OCI-LY1 (cell line): ENCODE measurements around the gene GSK3A.
A peak's percentile ranks its signal among the peaks of the same experiment; 100 is the strongest.

Experiments used
- H2AFZ ChIP-seq: fragments of 200-600 bp; sonication (generic), shearing (Covaris generic); 2 replicates; pipeline ENCODE4 v1.6.0; 2014; ENCODE audit warnings: antibody characterized with exemption, mild to moderate bottlenecking, low read length
- H3F3A ChIP-seq: fragments of 200-600 bp; sonication (generic), shearing (Covaris generic); 2 replicates; pipeline ENCODE4 v1.6.0; 2014; ENCODE audit warnings: mild to moderate bottlenecking, antibody characterized with exemption, low read length, moderate library complexity; ENCODE audit not compliant: insufficient read depth
- H3K27ac ChIP-seq: fragments of 200-600 bp; sonication (generic); 2 replicates; pipeline ENCODE4 v1.5.1; 2014; ENCODE audit warnings: low read length, mixed run types, mild to moderate bottlenecking, low read depth; ENCODE audit not compliant: poor library complexity, severe bottlenecking
- H3K27me3 ChIP-seq: fragments of 200-600 bp; sonication (generic); 2 replicates; pipeline ENCODE4 v1.6.0; 2014; ENCODE audit warnings: antibody characterized with exemption, mild to moderate bottlenecking, low read length, moderate library complexity; ENCODE audit not compliant: insufficient read depth
- H3K36me3 ChIP-seq: fragments of 200-600 bp; sonication (generic); 2 replicates; pipeline ENCODE4 v1.6.1; 2014; ENCODE audit warnings: mild to moderate bottlenecking, antibody characterized with exemption, low read length, moderate library complexity, mixed read lengths; ENCODE audit not compliant: insufficient read depth
- H3K4me1 ChIP-seq: fragments of 200-600 bp; sonication (generic); 2 replicates; pipeline ENCODE4 v1.5.1; 2014; ENCODE audit warnings: mild to moderate bottlenecking, low read length, moderate library complexity; ENCODE audit not compliant: insufficient read depth, severe bottlenecking
- H3K4me2 ChIP-seq: fragments of 200-600 bp; sonication (generic), shearing (Covaris generic); 2 replicates; pipeline ENCODE4 v1.6.1; 2014; ENCODE audit warnings: low read length
- H3K4me3 ChIP-seq: fragments of 200-600 bp; sonication (generic); 2 replicates; pipeline ENCODE4 v1.5.1; 2014; ENCODE audit warnings: low read length, low read depth, mild to moderate bottlenecking, mixed read lengths; ENCODE audit not compliant: poor library complexity, severe bottlenecking
- H3K79me2 ChIP-seq: fragments of 200-600 bp; shearing (Covaris generic); 2 replicates; pipeline ENCODE4 v1.6.1; 2016; ENCODE audit warnings: mixed run types, low read length, mixed read lengths; ENCODE audit not compliant: insufficient read depth
- H3K9ac ChIP-seq: fragments of 200-600 bp; sonication (generic), shearing (Covaris generic); 2 replicates; pipeline ENCODE4 v1.6.1; 2014; ENCODE audit warnings: mild to moderate bottlenecking, low read length, mixed read lengths
- H3K9me2 ChIP-seq: fragments of 200-600 bp; sonication (generic), shearing (Covaris generic); 2 replicates; pipeline ENCODE4 v1.6.1; 2014; ENCODE audit warnings: low read depth, mild to moderate bottlenecking, low read length, mixed read lengths
- H3K9me3 ChIP-seq: fragments of 200-600 bp; shearing (Covaris generic); 2 replicates; pipeline ENCODE4 v1.6.1; 2014; ENCODE audit warnings: low read length, mixed read lengths
- H4K20me1 ChIP-seq: fragments of 200-600 bp; sonication (generic), shearing (Covaris generic); 2 replicates; pipeline ENCODE4 v1.6.0; 2016; ENCODE audit warnings: mild to moderate bottlenecking, low read length; ENCODE audit not compliant: insufficient read depth
- EZH2 ChIP-seq: fragments of 200-600 bp; sonication (generic), shearing (Covaris generic); IDR thresholded peaks from 2 replicates; pipeline ENCODE4 v1.8.0; 2017; ENCODE audit warnings: borderline replicate concordance, mixed run types, mild to moderate bottlenecking, antibody characterized with exemption, low read length, moderate library complexity, mixed read lengths
- TF ChIP-seq, protein P1 (sequence below): fragments of 200-600 bp; sonication (generic), shearing (Covaris generic); IDR thresholded peaks from 2 replicates; pipeline ENCODE4 v1.5.1; 2017; ENCODE audit warnings: mild to moderate bottlenecking, antibody characterized with exemption, low read length, moderate library complexity, mixed read lengths

The GSK3A gene

DNA sequence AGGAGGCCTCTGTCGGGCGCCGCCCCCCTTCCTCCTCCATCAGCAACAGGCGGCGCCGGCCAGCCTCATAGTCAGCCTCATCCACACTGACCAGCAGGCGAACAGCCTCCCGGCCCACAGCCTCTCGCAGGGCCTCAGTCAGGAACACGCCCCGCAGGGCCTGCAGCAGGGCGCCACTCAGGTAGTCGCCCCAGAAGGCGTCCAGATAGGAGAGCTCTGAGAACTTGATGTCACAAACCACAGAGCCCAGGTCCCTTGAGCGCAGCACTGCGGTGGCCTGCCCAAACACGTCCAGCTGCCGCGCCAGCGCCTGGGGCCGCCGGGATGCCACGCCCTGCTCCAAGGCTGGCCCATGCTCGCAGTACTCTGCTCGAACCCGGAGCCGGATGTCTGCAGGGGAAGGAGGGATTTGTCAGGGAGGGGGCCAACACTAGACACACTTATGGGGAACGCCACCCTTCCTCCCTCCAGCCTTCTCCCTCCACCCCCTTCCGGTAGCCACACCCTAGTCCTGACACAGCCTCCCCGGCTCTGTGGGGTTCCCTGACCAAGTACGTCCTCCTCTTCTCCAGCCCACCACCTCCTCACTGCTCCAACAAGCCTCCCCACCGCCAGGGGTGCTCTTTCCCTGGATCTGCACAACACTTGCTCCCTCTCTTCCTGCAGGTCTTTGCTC lies 42.8 kb downstream of the GSK3A start:
- Histone ChIP-seq H3K9ac (no peak overlapping the region), H3K36me3 (peaks cover 76% of the 10 kb centered on the region), H3F3A (no peaks in the 10 kb centered on the region), H3K9me3 (no peaks in the 10 kb centered on the region), H3K79me2 (no peaks in the 10 kb centered on the region), H3K27me3 (no peaks in the 10 kb centered on the region), H4K20me1 (no peaks in the 10 kb centered on the region), H2AFZ (no peak overlapping the region), H3K4me2 (peak overlapping the region; percentile 8; the same call in 1 of the 2 replicates), H3K4me1 (peaks cover 24% of the 10 kb centered on the region), H3K27ac (peak overlapping the region; percentile 38), H3K9me2 (no peaks in the 10 kb centered on the region), H3K4me3 (no peak overlapping the region)
- TF ChIP-seq EZH2 = no peak
- TF ChIP-seq, protein P1, sequence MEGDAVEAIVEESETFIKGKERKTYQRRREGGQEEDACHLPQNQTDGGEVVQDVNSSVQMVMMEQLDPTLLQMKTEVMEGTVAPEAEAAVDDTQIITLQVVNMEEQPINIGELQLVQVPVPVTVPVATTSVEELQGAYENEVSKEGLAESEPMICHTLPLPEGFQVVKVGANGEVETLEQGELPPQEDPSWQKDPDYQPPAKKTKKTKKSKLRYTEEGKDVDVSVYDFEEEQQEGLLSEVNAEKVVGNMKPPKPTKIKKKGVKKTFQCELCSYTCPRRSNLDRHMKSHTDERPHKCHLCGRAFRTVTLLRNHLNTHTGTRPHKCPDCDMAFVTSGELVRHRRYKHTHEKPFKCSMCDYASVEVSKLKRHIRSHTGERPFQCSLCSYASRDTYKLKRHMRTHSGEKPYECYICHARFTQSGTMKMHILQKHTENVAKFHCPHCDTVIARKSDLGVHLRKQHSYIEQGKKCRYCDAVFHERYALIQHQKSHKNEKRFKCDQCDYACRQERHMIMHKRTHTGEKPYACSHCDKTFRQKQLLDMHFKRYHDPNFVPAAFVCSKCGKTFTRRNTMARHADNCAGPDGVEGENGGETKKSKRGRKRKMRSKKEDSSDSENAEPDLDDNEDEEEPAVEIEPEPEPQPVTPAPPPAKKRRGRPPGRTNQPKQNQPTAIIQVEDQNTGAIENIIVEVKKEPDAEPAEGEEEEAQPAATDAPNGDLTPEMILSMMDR = peak; percentile 45; the same call in 1 of the 2 replicates

DNA sequence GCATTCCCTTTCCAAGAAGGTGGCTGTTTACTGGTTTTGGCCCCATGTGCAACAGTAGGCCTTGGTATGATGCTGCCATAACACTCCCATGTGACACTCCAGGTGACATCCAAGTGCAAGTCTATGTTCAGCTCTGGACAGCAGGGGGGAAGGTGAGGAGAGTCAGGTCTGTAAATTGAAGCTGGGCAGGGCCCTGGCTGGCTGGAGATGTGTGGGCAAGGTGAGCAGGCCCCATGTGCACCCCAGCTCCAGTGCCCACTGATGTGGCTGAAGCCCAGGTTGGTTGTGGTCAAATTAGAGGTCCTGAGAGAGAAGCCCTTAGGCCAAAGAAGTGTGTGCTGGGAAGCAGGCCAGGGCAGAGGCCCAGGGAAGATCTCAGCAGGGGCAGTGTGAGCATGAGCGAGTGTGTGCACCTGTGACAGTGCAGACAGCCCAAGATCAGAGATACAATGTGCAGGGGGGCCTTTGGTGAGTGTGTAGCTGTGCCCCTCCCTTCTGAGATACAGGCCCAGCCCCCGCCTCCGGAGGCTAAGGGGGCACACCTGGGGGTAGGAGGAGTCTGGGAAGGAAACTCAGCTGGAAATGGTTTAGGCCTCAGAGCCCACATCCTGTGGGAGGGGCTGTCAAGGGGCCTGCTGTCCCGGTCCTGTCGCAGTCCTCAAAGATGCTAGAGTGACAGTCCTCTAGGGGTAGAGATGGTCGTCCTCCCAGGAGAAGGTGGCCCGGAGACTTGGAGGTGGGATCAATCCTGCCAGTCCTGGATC lies 43.5 kb downstream of the GSK3A start:
- Histone ChIP-seq H3K79me2 (no peaks in the 10 kb centered on the region), H3K4me1 (peaks cover 24% of the 10 kb centered on the region), H3K4me2 (peak overlapping the region; percentile 8; the same call in 1 of the 2 replicates), H3F3A (no peaks in the 10 kb centered on the region), H3K27ac (peak overlapping the region; percentile 38), H3K36me3 (peaks cover 70% of the 10 kb centered on the region), H3K4me3 (no peak overlapping the region), H2AFZ (no peak overlapping the region), H3K9ac (no peak overlapping the region), H3K9me2 (no peaks in the 10 kb centered on the region), H3K9me3 (no peaks in the 10 kb centered on the region), H4K20me1 (no peaks in the 10 kb centered on the region), H3K27me3 (no peaks in the 10 kb centered on the region)
- TF ChIP-seq, protein P1 = no peak
- no peak for TF ChIP-seq EZH2

DNA sequence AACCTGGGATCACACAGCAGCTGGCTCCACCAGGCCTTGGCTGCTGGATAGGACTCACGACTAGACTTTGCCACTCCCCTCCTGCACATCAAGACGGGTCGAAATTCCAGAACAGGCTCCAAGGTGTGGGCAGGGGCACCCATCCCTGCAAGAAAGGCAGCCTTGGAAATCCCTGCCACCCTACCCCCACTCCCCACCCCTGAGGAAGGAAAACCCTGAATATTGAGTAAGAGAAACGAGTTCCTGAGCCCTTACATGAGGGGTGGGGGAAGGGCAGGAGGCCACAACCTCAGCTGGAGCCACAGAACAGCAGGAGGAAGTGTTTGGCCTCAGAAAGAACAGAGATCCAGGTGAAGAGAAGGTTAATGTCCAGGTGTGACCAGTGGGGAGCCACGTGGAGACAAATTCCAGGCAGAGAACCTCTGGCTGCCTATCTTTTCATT lies 45.0 kb downstream of the GSK3A start:
- TF ChIP-seq, protein P1 = no peak
- no peak for TF ChIP-seq EZH2
- peaks cover 21% of the 10 kb centered on the region for H3K4me1 ChIP-seq
- no peak overlapping the region for H3K4me3 ChIP-seq
- H3K9me2 ChIP-seq = no peaks in the 10 kb centered on the region
- no peaks in the 10 kb centered on the region for H3K79me2 ChIP-seq
- H4K20me1 ChIP-seq = no peaks in the 10 kb centered on the region
- H3K9me3 ChIP-seq = no peaks in the 10 kb centered on the region
- no peak overlapping the region for H2AFZ ChIP-seq
- H3K27me3 ChIP-seq = no peaks in the 10 kb centered on the region
- no peak overlapping the region for H3K27ac ChIP-seq
- H3K9ac ChIP-seq = no peak overlapping the region
- H3K36me3 ChIP-seq = peaks cover 55% of the 10 kb centered on the region
- no peaks in the 10 kb centered on the region for H3F3A ChIP-seq
- no peak overlapping the region for H3K4me2 ChIP-seq
